NCI-H2196 (cell line): ENCODE data around the gene EFCAB12.
"Not testable (repeated sequence)": the region's sequence is repeated elsewhere in the genome, so short reads cannot be mapped to it uniquely, and the experiment has no call there.

Experiments used
- DNase-seq: peaks from one replicate; lab custom pipeline; 2025; ENCODE audit not compliant: unreplicated experiment; lab: John Stamatoyannopoulos, UW

EFCAB12 gene

GRCh38 chr3:129398803-129399144, 29.7 kb downstream of the EFCAB12 start:
- no peak for DNase-seq

GRCh38 chr3:129393760-129394564, 34.5 kb downstream of the EFCAB12 start:
- not testable (repeated sequence) for DNase-seq

- DNase-seq, result no peak
Observed at GRCh38 chr3:129393271-129393670, 35.2 kb downstream of the EFCAB12 start.

DNA sequence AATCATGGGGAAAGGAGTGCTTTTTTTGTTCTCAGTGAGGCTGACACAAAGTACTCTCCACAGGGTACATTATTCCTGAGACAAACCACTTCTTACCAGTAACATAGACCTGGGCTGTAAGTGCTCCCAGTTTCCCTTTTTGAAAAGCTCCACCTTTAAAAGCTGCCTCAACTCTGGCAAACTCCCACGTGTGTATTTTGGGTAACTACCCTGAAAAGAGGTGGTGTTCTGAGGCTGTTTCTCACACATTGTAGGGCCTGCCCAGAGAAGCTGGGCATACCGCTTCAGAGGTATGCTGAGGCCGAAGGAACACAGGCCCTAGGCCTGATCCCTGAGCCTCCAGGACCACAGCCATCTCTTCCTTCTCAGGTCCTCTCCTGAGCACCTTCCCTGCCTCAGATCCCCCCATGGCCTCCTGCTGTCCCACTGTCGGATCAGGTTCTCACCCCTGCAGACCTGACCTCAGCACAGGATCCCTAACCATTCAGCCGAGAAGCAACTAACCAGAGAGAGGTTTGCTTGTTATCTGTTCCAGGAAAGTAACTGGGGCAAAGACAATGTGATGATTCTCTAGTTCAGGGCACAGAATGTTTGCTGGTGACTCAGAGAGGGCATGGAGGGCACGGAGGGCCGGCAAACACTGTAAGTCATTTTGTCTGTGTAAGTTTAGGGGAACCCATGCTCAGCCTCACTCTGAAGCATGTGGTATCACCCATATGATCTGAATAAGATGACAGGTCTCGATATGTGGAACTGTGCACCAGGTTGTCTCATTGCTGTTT, 36.1 kb downstream of the EFCAB12 start:
- not testable (repeated sequence) for DNase-seq

GRCh38 chr3:129391583-129391982, 36.9 kb downstream of the EFCAB12 start:
- DNase-seq, result not testable (repeated sequence)

DNA sequence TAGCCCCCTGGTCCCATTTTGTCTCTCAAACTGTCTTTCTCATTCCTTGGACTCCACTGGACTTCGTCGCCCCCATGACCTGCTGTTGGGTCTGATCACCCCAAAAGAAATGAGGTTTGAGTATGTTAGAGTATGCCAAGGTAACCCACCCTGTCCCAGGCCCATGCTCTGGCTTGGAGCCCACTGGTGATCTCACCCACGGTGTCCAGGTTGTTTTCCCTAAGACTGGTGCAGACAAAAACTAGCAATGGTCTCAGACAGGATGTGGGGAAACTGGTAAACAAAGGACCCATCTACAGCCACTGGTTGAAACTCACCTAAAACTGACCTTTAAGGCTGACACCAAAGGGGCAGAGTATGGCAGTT, 38.9 kb downstream of the EFCAB12 start:
- no peak for DNase-seq

- DNase-seq, result not testable (repeated sequence)
Observed at GRCh38 chr3:129388791-129389571, 39.5 kb downstream of the EFCAB12 start.

GRCh38 chr3:129387487-129387886, 40.9 kb downstream of the EFCAB12 start:
- no peak for DNase-seq

DNA sequence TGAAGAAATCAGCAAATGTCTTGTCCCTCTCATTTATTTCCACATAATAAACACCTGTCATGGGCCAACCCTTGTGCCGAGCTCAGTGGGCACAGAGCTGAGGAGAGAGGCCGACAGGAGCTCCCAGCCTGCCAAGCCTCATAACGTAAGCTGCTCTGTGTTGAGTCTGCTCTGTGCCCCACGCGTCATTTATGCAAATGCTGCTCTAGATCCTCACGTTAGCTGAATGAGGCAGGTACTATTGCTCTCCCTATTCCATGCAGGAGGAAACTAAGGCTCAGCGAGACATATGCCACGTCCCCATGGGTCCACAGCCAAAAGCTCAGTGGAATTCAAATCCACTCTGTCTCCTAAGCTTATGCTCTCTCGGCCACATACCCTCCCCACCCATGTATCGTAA, 41.5 kb downstream of the EFCAB12 start:
- DNase-seq, result no peak

- DNase-seq, result not testable (repeated sequence)
Observed at GRCh38 chr3:129385507-129385906, 42.9 kb downstream of the EFCAB12 start.

DNA sequence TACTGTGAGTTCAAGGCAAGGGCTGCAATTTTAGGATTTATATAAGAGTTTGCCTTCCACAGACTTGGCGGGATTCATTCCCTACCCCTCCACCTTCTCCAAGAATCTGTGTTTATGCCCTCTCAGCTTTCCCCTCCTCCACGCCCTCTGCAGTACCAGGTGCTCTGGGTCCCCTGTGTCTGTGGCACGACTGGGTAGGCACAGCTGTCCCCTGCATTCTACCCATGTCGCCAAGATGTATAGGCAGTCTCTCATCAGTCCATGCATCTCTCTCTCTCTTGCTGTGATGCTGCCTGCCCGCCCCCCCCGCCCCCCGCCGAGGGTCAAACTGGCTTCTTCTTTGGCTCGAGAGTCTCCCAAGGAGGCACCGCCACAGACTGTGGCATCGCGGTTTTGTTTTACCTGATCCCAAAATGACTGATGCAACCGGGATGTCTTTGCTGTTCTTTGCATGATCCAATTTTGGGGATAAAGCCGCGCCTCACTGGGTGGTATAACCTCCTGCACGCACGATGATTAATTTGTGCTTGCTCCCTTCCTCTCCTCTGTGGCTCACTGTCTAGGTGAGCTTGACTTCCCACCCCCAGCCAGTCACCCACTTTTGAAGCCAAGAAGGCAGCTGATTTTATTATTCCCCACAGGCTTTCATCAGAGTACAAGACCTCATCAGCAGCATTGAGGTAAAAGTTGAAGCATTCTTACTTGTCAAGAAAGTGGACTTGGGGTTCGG, 43.7 kb downstream of the EFCAB12 start:
- DNase-seq, result no peak

GRCh38 chr3:129384103-129384502, 44.3 kb downstream of the EFCAB12 start:
- not testable (repeated sequence) for DNase-seq

GRCh38 chr3:129383292-129383860, 45.1 kb downstream of the EFCAB12 start:
- peak; percentile 84 for DNase-seq

- DNase-seq, result no peak
Observed at GRCh38 chr3:129382366-129382765, 46.1 kb downstream of the EFCAB12 start.

DNA sequence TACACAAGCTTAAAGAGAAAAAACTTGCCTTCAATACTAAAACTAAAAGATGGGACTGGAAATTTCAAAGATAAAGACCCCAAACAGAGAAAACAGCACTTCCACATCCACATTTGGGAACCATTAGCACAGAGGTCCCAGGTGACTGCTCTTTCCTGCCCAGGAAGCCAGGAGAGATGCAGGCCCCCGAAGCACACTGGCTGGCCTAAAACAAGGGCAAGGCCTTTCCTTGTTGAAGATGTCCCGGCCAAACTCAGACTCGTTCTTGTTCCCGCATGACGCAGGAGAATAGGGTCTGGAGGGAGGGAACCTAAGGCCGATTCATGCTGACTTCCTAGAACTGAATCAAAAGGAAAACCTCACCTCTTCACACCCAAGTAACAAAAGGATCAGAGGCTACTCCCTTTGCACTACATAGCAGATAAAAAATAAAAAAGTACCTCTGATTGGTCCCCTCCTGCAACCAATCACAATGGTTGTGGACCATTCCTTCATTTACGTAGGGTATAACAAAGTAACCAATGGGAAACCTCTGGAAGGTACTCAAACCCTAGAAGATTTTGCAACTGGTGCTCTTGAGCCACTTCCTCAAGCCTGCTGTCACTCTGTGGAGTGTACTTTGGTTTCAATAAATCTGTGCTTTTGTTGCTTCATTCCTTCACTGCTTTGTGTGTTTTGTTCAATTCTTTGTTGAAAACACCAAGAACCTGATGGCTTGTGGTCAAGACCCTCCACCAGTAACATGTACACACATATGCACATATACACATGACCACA, 48.7 kb downstream of the EFCAB12 start:
- no peak for DNase-seq

- no peak for DNase-seq
Observed at GRCh38 chr3:129378949-129379348, 49.5 kb downstream of the EFCAB12 start.

DNA sequence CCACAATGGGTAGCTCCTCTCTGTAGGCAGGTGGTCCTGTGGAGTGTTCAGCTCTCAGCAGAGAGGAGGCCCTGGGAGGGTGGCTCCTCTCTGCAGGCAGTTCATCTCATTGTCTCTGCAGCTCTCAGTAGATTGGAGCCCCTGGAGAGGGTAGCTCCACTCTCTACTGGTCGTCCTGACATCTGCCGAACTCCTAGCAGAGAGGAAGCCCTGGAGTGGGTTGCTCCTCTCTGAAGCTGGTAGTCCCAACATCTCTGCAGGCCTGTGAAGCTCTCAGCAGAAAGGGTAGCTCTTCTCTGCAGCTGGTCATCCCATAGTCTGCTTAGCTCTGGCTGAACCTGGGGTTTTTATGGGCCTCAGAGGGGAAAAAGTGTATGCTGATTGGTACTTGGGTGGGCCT, 50.8 kb downstream of the EFCAB12 start:
- no peak for DNase-seq

- DNase-seq, result no peak
Observed at GRCh38 chr3:129375099-129375498, 53.3 kb downstream of the EFCAB12 start.

DNA sequence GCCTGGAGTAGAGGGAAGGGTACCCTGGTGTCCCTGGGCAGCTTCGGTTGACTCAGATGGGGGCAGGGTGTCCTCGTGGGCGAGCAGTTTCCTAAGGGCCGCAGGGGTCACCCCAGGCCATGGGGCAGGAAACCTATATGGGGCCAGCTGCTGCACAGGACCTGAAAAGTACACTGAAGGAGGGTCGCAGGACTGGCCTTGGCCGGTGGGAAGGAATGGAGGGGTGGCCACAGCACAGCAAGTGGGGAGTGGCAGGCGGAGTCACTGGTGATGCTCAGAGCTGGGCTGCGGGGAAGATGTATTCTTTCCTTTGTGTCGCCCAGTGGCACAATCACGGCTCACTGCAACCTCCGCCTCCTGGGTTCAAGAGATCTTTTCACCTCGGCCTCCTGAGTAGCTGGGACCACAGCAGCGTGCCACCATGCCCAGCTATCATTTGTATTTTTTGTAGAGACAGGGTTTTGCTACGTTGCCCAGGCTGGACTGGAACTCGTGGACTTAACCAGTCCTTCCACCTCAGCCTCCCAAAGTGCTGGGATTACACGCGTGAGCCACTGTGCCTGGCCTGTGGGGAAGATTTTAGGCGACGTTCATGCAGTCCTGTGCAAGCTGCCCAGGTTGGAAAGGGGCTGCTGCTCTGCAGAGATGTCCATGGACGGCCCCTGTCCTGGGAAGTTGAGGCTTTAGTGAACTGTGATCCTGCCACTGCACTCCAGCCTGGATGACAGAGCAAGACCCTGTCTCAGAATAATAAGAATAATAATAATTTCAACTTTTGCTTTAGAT, 57.2 kb downstream of the EFCAB12 start:
- no peak for DNase-seq
